Measurements from ENCODE around the gene ACKR3.

The ACKR3 gene

GRCh38 chr2:236612737-236613136 lies 43.1 kb downstream of the ACKR3 start:
- TF ChIP-seq CTCF (IDR thresholded peaks at IDR 0.05; ENCODE audit: low read depth, low read length, missing control alignments): no peak
- no peak for DNase-seq (ENCODE audit: extremely low read depth, low read depth)
- H3K4me3 ChIP-seq (replicated peaks; ENCODE audit: low read depth, low read length): no peak overlapping the region

GRCh38 chr2:236613612-236614011 lies 44.0 kb downstream of the ACKR3 start:
- TF ChIP-seq CTCF (IDR thresholded peaks at IDR 0.05; ENCODE audit: low read depth, low read length, missing control alignments): no peak
- H3K4me3 ChIP-seq (replicated peaks; ENCODE audit: low read depth, low read length): no peak overlapping the region
- no peak for DNase-seq (ENCODE audit: extremely low read depth, low read depth)

GRCh38 chr2:236614551-236614950 lies 44.9 kb downstream of the ACKR3 start:
- no peak for TF ChIP-seq CTCF (IDR thresholded peaks at IDR 0.05; ENCODE audit: low read depth, low read length, missing control alignments)
- no peak for DNase-seq (ENCODE audit: extremely low read depth, low read depth)
- H3K4me3 ChIP-seq (replicated peaks; ENCODE audit: low read depth, low read length): no peak overlapping the region

GRCh38 chr2:236616031-236616430 lies 46.4 kb downstream of the ACKR3 start:
- no peak for TF ChIP-seq CTCF (IDR thresholded peaks at IDR 0.05; ENCODE audit: low read depth, low read length, missing control alignments)
- no peak for DNase-seq (ENCODE audit: extremely low read depth, low read depth)
- no peak overlapping the region for H3K4me3 ChIP-seq (replicated peaks; ENCODE audit: low read depth, low read length)

- H3K4me3 ChIP-seq (replicated peaks; ENCODE audit: low read depth, low read length): no peak overlapping the region
- TF ChIP-seq CTCF (IDR thresholded peaks at IDR 0.05; ENCODE audit: low read depth, low read length, missing control alignments): no peak
- DNase-seq (ENCODE audit: extremely low read depth, low read depth): no peak
Observed at GRCh38 chr2:236616624-236617023, 47.0 kb downstream of the ACKR3 start.

- DNase-seq (ENCODE audit: extremely low read depth, low read depth): no peak
- no peak for TF ChIP-seq CTCF (IDR thresholded peaks at IDR 0.05; ENCODE audit: low read depth, low read length, missing control alignments)
Observed at GRCh38 chr2:236617221-236617737, 47.7 kb downstream of the ACKR3 start.

GRCh38 chr2:236617796-236618195 lies 48.2 kb downstream of the ACKR3 start:
- H3K4me3 ChIP-seq (replicated peaks; ENCODE audit: low read depth, low read length): no peak overlapping the region
- no peak for TF ChIP-seq CTCF (IDR thresholded peaks at IDR 0.05; ENCODE audit: low read depth, low read length, missing control alignments)
- DNase-seq (ENCODE audit: extremely low read depth, low read depth): no peak

More at GRCh38 chr2:236617221-236617737, 47.7 kb downstream of the ACKR3 start:
- no peak overlapping the region for H3K4me3 ChIP-seq (replicated peaks; ENCODE audit: low read depth, low read length)
